H9 (cell line): ENCODE measurements around the gene RANBP17. TPM values are rescaled to one million over a fixed set of nuclear protein-coding genes. Genes with fewer than 3 reads are reported as not detected.

ENCODE experiments used
- DNase-seq: peaks from one replicate; pipeline ENCODE4 v3.0.0-alpha.2; 2017
- H2AFZ ChIP-seq: one replicate; pipeline ENCODE4 v1.6.1; 2013; ENCODE audit warnings: mild to moderate bottlenecking, low read length, control low read depth, moderate library complexity
- H2AK5ac ChIP-seq: 2 replicates; pipeline ENCODE4 v1.6.1; 2013; ENCODE audit warnings: low read length, control low read depth, mixed read lengths; ENCODE audit not compliant: insufficient read length
- H2BK120ac ChIP-seq: one replicate; pipeline ENCODE4 v1.6.1; 2013; ENCODE audit warnings: low read depth, mild to moderate bottlenecking, low read length, control low read depth, inconsistent platforms; ENCODE audit not compliant: poor library complexity, severe bottlenecking
- H2BK12ac ChIP-seq: 2 replicates; pipeline ENCODE4 v1.6.1; 2013; ENCODE audit warnings: low read length, control low read depth, mixed read lengths, low read depth; ENCODE audit not compliant: insufficient read length
- H2BK15ac ChIP-seq: 2 replicates; pipeline ENCODE4 v1.6.1; 2013; ENCODE audit warnings: low read depth, low read length, control low read depth
- H2BK20ac ChIP-seq: one replicate; pipeline ENCODE4 v1.6.1; 2013; ENCODE audit warnings: low read depth, mild to moderate bottlenecking, low read length, control low read depth, inconsistent platforms; ENCODE audit not compliant: poor library complexity, severe bottlenecking
- H2BK5ac ChIP-seq: 2 replicates; pipeline ENCODE4 v1.6.1; 2013; ENCODE audit warnings: low read length, control low read depth, mixed read lengths; ENCODE audit not compliant: insufficient read length
- H3K14ac ChIP-seq: 2 replicates; pipeline ENCODE4 v1.6.1; 2013; ENCODE audit warnings: low read length, control low read depth; ENCODE audit not compliant: insufficient read depth
- H3K18ac ChIP-seq: 2 replicates; pipeline ENCODE4 v1.6.1; 2013; ENCODE audit warnings: low read depth, mild to moderate bottlenecking, mixed read lengths, low read length, control low read depth; ENCODE audit not compliant: insufficient read length
- H3K23ac ChIP-seq: 2 replicates; pipeline ENCODE4 v1.6.1; 2013; ENCODE audit warnings: low read length, control low read depth, mixed read lengths, low read depth; ENCODE audit not compliant: insufficient read length
- H3K23me2 ChIP-seq: 2 replicates; pipeline ENCODE4 v1.6.1; 2013; ENCODE audit warnings: low read depth, mild to moderate bottlenecking, mixed read lengths, low read length, control low read depth; ENCODE audit not compliant: insufficient read length, poor library complexity, severe bottlenecking
- H3K27ac ChIP-seq: 2 replicates; pipeline ENCODE4 v1.5.1; 2013; ENCODE audit warnings: low read length, control low read depth, mixed read lengths, low read depth; ENCODE audit not compliant: insufficient read length
- H3K27me3 ChIP-seq: 2 replicates; pipeline ENCODE4 v1.6.1; 2013; ENCODE audit warnings: low read length, control low read depth, inconsistent platforms; ENCODE audit not compliant: insufficient read depth
- H3K4ac ChIP-seq: 2 replicates; pipeline ENCODE4 v1.6.1; 2013; ENCODE audit warnings: low read depth, mild to moderate bottlenecking, control low read depth, inconsistent platforms, low read length, moderate library complexity
- H3K4me1 ChIP-seq: 2 replicates; pipeline ENCODE4 v1.6.1; 2013; ENCODE audit warnings: low read length, control low read depth, inconsistent platforms; ENCODE audit not compliant: insufficient read depth
- H3K4me2 ChIP-seq: 2 replicates; pipeline ENCODE4 v1.6.1; 2013; ENCODE audit warnings: low read length, control low read depth, mixed read lengths; ENCODE audit not compliant: insufficient read length, insufficient read depth
- H3K56ac ChIP-seq: 2 replicates; pipeline ENCODE4 v1.6.1; 2013; ENCODE audit warnings: low read depth, mild to moderate bottlenecking, mixed read lengths, low read length, control low read depth; ENCODE audit not compliant: insufficient read length
- H3K79me1 ChIP-seq: 2 replicates; pipeline ENCODE4 v1.6.1; 2013; ENCODE audit warnings: low read depth, mild to moderate bottlenecking, moderate library complexity, low read length, control low read depth, inconsistent platforms; ENCODE audit not compliant: insufficient read depth, poor library complexity, severe bottlenecking
- H3K79me2 ChIP-seq: 2 replicates; pipeline ENCODE4 v1.6.1; 2013; ENCODE audit warnings: low read length, control low read depth, inconsistent platforms; ENCODE audit not compliant: insufficient read depth
- H3K9ac ChIP-seq: 2 replicates; pipeline ENCODE4 v1.6.1; 2013; ENCODE audit warnings: low read length, control low read depth, mixed read lengths; ENCODE audit not compliant: insufficient read length; ENCODE audit errors: extremely low read depth
- H3K9me3 ChIP-seq: one replicate; pipeline ENCODE4 v1.6.1; 2013; ENCODE audit warnings: low read depth, low read length, inconsistent platforms; ENCODE audit not compliant: control insufficient read depth
- H3T11ph ChIP-seq: one replicate; pipeline ENCODE4 v1.6.1; 2013; ENCODE audit warnings: mild to moderate bottlenecking, low read length, control low read depth, inconsistent platforms
- H4K20me1 ChIP-seq: one replicate; pipeline ENCODE4 v1.6.1; 2013; ENCODE audit not compliant: control insufficient read depth, insufficient read length, insufficient read depth
- H4K5ac ChIP-seq: 2 replicates; pipeline ENCODE4 v1.6.1; 2013; ENCODE audit warnings: low read depth, mild to moderate bottlenecking, mixed read lengths, low read length, control low read depth; ENCODE audit not compliant: insufficient read length
- H4K8ac ChIP-seq: replicated peaks from 2 replicates; pipeline ENCODE4 v1.6.1; 2013; ENCODE audit warnings: low read length, control low read depth, mixed read lengths, low read depth; ENCODE audit not compliant: insufficient read length
- H4K91ac ChIP-seq: 2 replicates; pipeline ENCODE4 v1.6.1; 2013; ENCODE audit warnings: low read depth, mild to moderate bottlenecking, moderate library complexity, mixed read lengths, low read length, control low read depth; ENCODE audit not compliant: insufficient read length
- H3K27ac Mint-ChIP-seq, 3 experiments: 2 replicates in 2 of 3; 3 replicates in 1 of 3; pipeline ENCODE4 v1.8.0; 2020 to 2021; ENCODE audit warnings: mixed read lengths in 3 of 3, mild to moderate bottlenecking in 1 of 3, moderate library complexity in 1 of 3
- H3K27me3 Mint-ChIP-seq: 2 replicates; pipeline ENCODE4 v1.8.0; 2021; ENCODE audit warnings: low read depth, mild to moderate bottlenecking, moderate library complexity, mixed read lengths
- H3K36me3 Mint-ChIP-seq, 3 experiments: 2 replicates in 2 of 3; 3 replicates in 1 of 3; pipeline ENCODE4 v1.8.0; 2020 to 2021; ENCODE audit warnings: low read depth in 3 of 3, mixed read lengths in 3 of 3; ENCODE audit not compliant: insufficient read depth in 1 of 3
- H3K4me1 Mint-ChIP-seq, 2 experiments: 2 replicates each; pipeline ENCODE4 v1.8.0; 2020; ENCODE audit warnings: mixed read lengths in 2 of 2
- H3K4me3 Mint-ChIP-seq, 2 experiments: 2 replicates in 1 of 2; 3 replicates in 1 of 2; pipeline ENCODE4 v1.8.0; 2020 to 2021; ENCODE audit warnings: mild to moderate bottlenecking in 2 of 2, mixed read lengths in 2 of 2, moderate library complexity in 1 of 2
- H3K9me3 Mint-ChIP-seq, 2 experiments: 2 replicates in 1 of 2; 3 replicates in 1 of 2; pipeline ENCODE4 v1.8.0; 2020; ENCODE audit warnings: mild to moderate bottlenecking in 2 of 2, mixed read lengths in 2 of 2, moderate library complexity in 1 of 2
- CTCF ChIP-seq: fragments of 200-600 bp; sonication (generic); conservative IDR thresholded peaks from 3 replicates; pipeline ENCODE4 v1.8.0; 2021; ENCODE audit warnings: antibody characterized with exemption, mild to moderate bottlenecking
- WGBS: extraction: QIAGEN DNeasy Blood & Tissue Kit; methylation state at CpG from one replicate; pipeline ENCODE4 v1.1.7; 2013; ENCODE audit warnings: missing lambda C conversion rate, low lambda C conversion rate, mixed read lengths; ENCODE audit not compliant: insufficient read length; ENCODE audit errors: extremely low coverage; 5-methylcytosine and 5-hydroxymethylcytosine counted together
- total RNA-seq: library from RNA; stranded (reverse); gene quantifications from 2 replicates; pipeline ENCODE4 v1.2.1, GENCODE V29; 2021

Gene RANBP17
- total RNA-seq, 1 experiment from 2014 or later, result 16.5 TPM

GRCh38 chr5:171330021-171330420 is 468.2 kb downstream of the RANBP17 start:
- Histone ChIP-seq H3K23me2 (no peaks in the 10 kb centered on the region), H4K91ac (no peak overlapping the region), H3K9ac (no peak overlapping the region), H4K20me1 (no peaks in the 10 kb centered on the region), H2BK120ac (no peak overlapping the region), H3K18ac (no peak overlapping the region), H4K5ac (no peak overlapping the region), H2BK15ac (no peak overlapping the region), H3K79me2 (no peaks in the 10 kb centered on the region), H2BK20ac (no peak overlapping the region), H3K56ac (no peak overlapping the region), H2BK5ac (no peak overlapping the region), H3K79me1 (no peaks in the 10 kb centered on the region), H3K4ac (no peak overlapping the region), H2BK12ac (no peak overlapping the region), H4K8ac (no peak overlapping the region), H3K23ac (no peak overlapping the region), H3K27ac (no peak overlapping the region), H3K27me3 (peaks cover 8% of the 10 kb centered on the region; the same call in 1 of the 2 replicates), H3K4me1 (no peaks in the 10 kb centered on the region), H3T11ph (no peak overlapping the region), H2AK5ac (no peak overlapping the region), H3K4me2 (no peak overlapping the region), H3K14ac (no peak overlapping the region), H2AFZ (no peak overlapping the region), H3K9me3 (no peaks in the 10 kb centered on the region)
- no CpG with 5 or more reads among the region's 8 CpGs for whole genome bisulfite sequencing
- Mint-ChIP-seq H3K27ac (peak overlapping the region in 1 of 3 experiments; percentile 96; a peak in 1 of 7 replicates), H3K9me3 (no peaks in the 10 kb centered on the region), H3K4me1 (no peaks in the 10 kb centered on the region), H3K4me3 (no peak overlapping the region), H3K36me3 (no peaks in the 10 kb centered on the region), H3K27me3 (peaks cover 92% of the 10 kb centered on the region)
- DNase-seq, result no peak
- TF ChIP-seq CTCF, result no peak
